Activated CD4-positive, alpha-beta T cell treated with anti-CD3 and anti-CD28 coated beads for 36 hours (primary cell): ENCODE data around the gene IL12RB2. TPM values are rescaled to one million over a fixed set of nuclear protein-coding genes. Genes with fewer than 3 reads are reported as not detected.

ENCODE experiments used
- ATAC-seq: fragments of 200-7000 bp; cut with Tn5 transposase; one replicate; pipeline ENCODE4 v1.10.0; 2021; ENCODE audit warnings: mild to moderate bottlenecking, moderate library complexity
- CTCF ChIA-PET: fragments of 350-600 bp; sonication (Branson Sonifier 250); formaldehyde crosslinking; loops from one replicate; lab custom pipeline; 2021; ENCODE audit warnings: antibody characterized with exemption; lab: Charles Lee
- POLR2A ChIA-PET: fragments of 350-600 bp; sonication (Branson Sonifier 250); formaldehyde crosslinking; loops from one replicate; lab custom pipeline; 2021; ENCODE audit warnings: antibody characterized with exemption, inconsistent platforms; lab: Charles Lee
- DNase-seq: peaks from one replicate; pipeline ENCODE4 v3.0.0-alpha.2; 2020
- H3K27ac Mint-ChIP-seq: one replicate; pipeline ENCODE4 v1.8.0; 2021; ENCODE audit warnings: mixed read lengths
- H3K27me3 Mint-ChIP-seq: one replicate; pipeline ENCODE4 v1.8.0; 2021; ENCODE audit warnings: mixed read lengths
- H3K36me3 Mint-ChIP-seq: one replicate; pipeline ENCODE4 v1.8.0; 2021; ENCODE audit warnings: low read depth, mixed read lengths
- H3K4me1 Mint-ChIP-seq: one replicate; pipeline ENCODE4 v1.8.0; 2021; ENCODE audit warnings: mixed read lengths
- H3K4me3 Mint-ChIP-seq: one replicate; pipeline ENCODE4 v1.8.0; 2021; ENCODE audit warnings: mild to moderate bottlenecking, moderate library complexity, mixed read lengths
- H3K9me3 Mint-ChIP-seq: one replicate; pipeline ENCODE4 v1.8.0; 2021; ENCODE audit warnings: low read depth, mixed read lengths
- intact Hi-C, 2 experiments: fragments of 100-400 bp; cut with DNase I in 1 of 2; cut with micrococcal nuclease in 1 of 2; formaldehyde crosslinking; loops; one replicate each; pipeline versions ENCODE4 v1.14.2 to v1.15.1; 2022 to 2024; cut with DNase I, micrococcal nuclease
- total RNA-seq, 2 experiments: library from RNA; stranded (reverse); gene quantifications; one replicate each; pipeline ENCODE4 v1.2.3, GENCODE V29; 2021

Gene IL12RB2
- total RNA-seq, 2 experiments from 2014 or later = 77.9 to 99.2 TPM

- H3K4me3 Mint-ChIP-seq = no peak overlapping the region
Observed at GRCh38 chr1:67371043-67371442, 63.4 kb downstream of the IL12RB2 start.

GRCh38 chr1:67371681-67372080 is 64.0 kb downstream of the IL12RB2 start:
- no peaks in the 10 kb centered on the region for H3K9me3 Mint-ChIP-seq
- H3K27me3 Mint-ChIP-seq = no peaks in the 10 kb centered on the region
- POLR2A ChIA-PET = no interaction called here
- H3K4me1 Mint-ChIP-seq = no peaks in the 10 kb centered on the region
- ATAC-seq (no peak), DNase-seq (no peak)
- CTCF ChIA-PET = interaction anchor here (0.6 to 0.8 kb wide), 2 partner anchors 31 to 133 kb away, joined by 3 read pairs; no protein-coding TSS in a partner anchor
- H3K27ac Mint-ChIP-seq = no peak overlapping the region
- intact Hi-C loops = no loop called here
- no peak overlapping the region for H3K4me3 Mint-ChIP-seq
- peaks cover 70% of the 10 kb centered on the region for H3K36me3 Mint-ChIP-seq

More at GRCh38 chr1:67371043-67371442, 63.4 kb downstream of the IL12RB2 start:
- ATAC-seq (no peak), DNase-seq (no peak)
- Mint-ChIP-seq H3K9me3 (no peaks in the 10 kb centered on the region), H3K4me1 (no peaks in the 10 kb centered on the region), H3K27me3 (no peaks in the 10 kb centered on the region), H3K36me3 (peaks cover 67% of the 10 kb centered on the region), H3K27ac (no peak overlapping the region)
- CTCF ChIA-PET = no interaction called here
- intact Hi-C loops = no loop called here
- POLR2A ChIA-PET = no interaction called here

GRCh38 chr1:67372136-67372535 is 64.5 kb downstream of the IL12RB2 start:
- Mint-ChIP-seq H3K27ac (peak overlapping the region; percentile 16), H3K27me3 (no peaks in the 10 kb centered on the region), H3K9me3 (no peaks in the 10 kb centered on the region), H3K4me1 (no peaks in the 10 kb centered on the region), H3K36me3 (peaks cover 72% of the 10 kb centered on the region), H3K4me3 (no peak overlapping the region)
- ATAC-seq (no peak), DNase-seq (no peak)
- POLR2A ChIA-PET = no interaction called here
- intact Hi-C loops = no loop called here
- CTCF ChIA-PET = interaction anchor here (0.6 to 1.3 kb wide), 3 partner anchors 31 to 132 kb away, joined by 3 to 5 read pairs (median 3); no protein-coding TSS in a partner anchor

GRCh38 chr1:67372898-67373297 is 65.2 kb downstream of the IL12RB2 start:
- ChIA-PET CTCF (interaction anchor here (1.3 kb wide), 1 partner anchor 128 kb away, joined by 5 read pairs; no protein-coding TSS in a partner anchor), POLR2A (no interaction called here)
- Mint-ChIP-seq H3K27ac (no peak overlapping the region), H3K4me1 (no peaks in the 10 kb centered on the region), H3K4me3 (no peak overlapping the region), H3K27me3 (no peaks in the 10 kb centered on the region), H3K36me3 (peaks cover 73% of the 10 kb centered on the region), H3K9me3 (no peaks in the 10 kb centered on the region)
- intact Hi-C loops = no loop called here
- ATAC-seq (peak; percentile 74), DNase-seq (no peak)

- Mint-ChIP-seq H3K27me3 (no peaks in the 10 kb centered on the region), H3K27ac (peak overlapping the region; percentile 44), H3K9me3 (peaks cover 3% of the 10 kb centered on the region), H3K4me1 (no peaks in the 10 kb centered on the region), H3K4me3 (no peak overlapping the region), H3K36me3 (peaks cover 71% of the 10 kb centered on the region)
- DNase-seq = no peak
- ChIA-PET CTCF (interaction anchor here (1.1 to 1.3 kb wide), 2 partner anchors 162 to 165 kb away, joined by 3 to 5 read pairs; no protein-coding TSS in a partner anchor), POLR2A (no interaction called here)
- ATAC-seq = no peak
- intact Hi-C loops = no loop called here
Observed at GRCh38 chr1:67376381-67376780, 68.7 kb downstream of the IL12RB2 start.

- CTCF ChIA-PET = interaction anchor here (0.6 to 1.3 kb wide), 4 partner anchors 8 to 165 kb away, joined by 3 to 5 read pairs (median 3); no protein-coding TSS in a partner anchor
- ATAC-seq = no peak
- H3K4me1 Mint-ChIP-seq = no peaks in the 10 kb centered on the region
- peaks cover 71% of the 10 kb centered on the region for H3K36me3 Mint-ChIP-seq
- peaks cover 7% of the 10 kb centered on the region for H3K9me3 Mint-ChIP-seq
- H3K27me3 Mint-ChIP-seq = no peaks in the 10 kb centered on the region
- H3K27ac Mint-ChIP-seq = no peak overlapping the region
- intact Hi-C loops = no loop called here
- H3K4me3 Mint-ChIP-seq = no peak overlapping the region
- DNase-seq = no peak
- POLR2A ChIA-PET = interaction anchor here (0.7 kb wide), 1 partner anchor 39 kb away, joined by 3 read pairs; no protein-coding TSS in a partner anchor
Observed at GRCh38 chr1:67377253-67377652, 69.6 kb downstream of the IL12RB2 start.

GRCh38 chr1:67381154-67381553 is 73.5 kb downstream of the IL12RB2 start:
- CTCF ChIA-PET = interaction anchor here (1.3 to 1.7 kb wide), 2 partner anchors 24 to 36 kb away, joined by 3 to 4 read pairs; no protein-coding TSS in a partner anchor
- Mint-ChIP-seq H3K9me3 (peaks cover 30% of the 10 kb centered on the region), H3K36me3 (peaks cover 83% of the 10 kb centered on the region), H3K27me3 (no peaks in the 10 kb centered on the region), H3K4me3 (no peak overlapping the region), H3K4me1 (no peaks in the 10 kb centered on the region), H3K27ac (no peak overlapping the region)
- POLR2A ChIA-PET = no interaction called here
- ATAC-seq (no peak), DNase-seq (no peak)
- intact Hi-C loops = no loop called here

- DNase-seq (no peak), ATAC-seq (no peak)
- H3K9me3 Mint-ChIP-seq = peaks cover 30% of the 10 kb centered on the region
- no peak overlapping the region for H3K27ac Mint-ChIP-seq
- no peaks in the 10 kb centered on the region for H3K27me3 Mint-ChIP-seq
- ChIA-PET CTCF (interaction anchor here (0.7 to 1.7 kb wide), 4 partner anchors 26 to 680 kb away, joined by 3 to 4 read pairs (median 3); no protein-coding TSS in a partner anchor), POLR2A (no interaction called here)
- no peak overlapping the region for H3K4me3 Mint-ChIP-seq
- no peaks in the 10 kb centered on the region for H3K4me1 Mint-ChIP-seq
- H3K36me3 Mint-ChIP-seq = peaks cover 78% of the 10 kb centered on the region
- intact Hi-C loops = no loop called here
Observed at GRCh38 chr1:67382292-67382691, 74.6 kb downstream of the IL12RB2 start.

GRCh38 chr1:67383999-67384638 is 76.4 kb downstream of the IL12RB2 start:
- Mint-ChIP-seq H3K4me3 (no peak overlapping the region), H3K36me3 (peaks cover 77% of the 10 kb centered on the region), H3K27ac (no peak overlapping the region), H3K27me3 (no peaks in the 10 kb centered on the region), H3K9me3 (peaks cover 30% of the 10 kb centered on the region), H3K4me1 (no peaks in the 10 kb centered on the region)
- ChIA-PET POLR2A (no interaction called here), CTCF (interaction anchor here (1.1 kb wide), 1 partner anchor 154 kb away, joined by 3 read pairs; no protein-coding TSS in a partner anchor)
- no peak for ATAC-seq
- DNase-seq = no peak
- intact Hi-C loops = no loop called here

- H3K27me3 Mint-ChIP-seq = no peaks in the 10 kb centered on the region
- no peak overlapping the region for H3K4me3 Mint-ChIP-seq
- H3K9me3 Mint-ChIP-seq = no peaks in the 10 kb centered on the region
- DNase-seq (no peak), ATAC-seq (no peak)
- intact Hi-C loops = no loop called here
- peak overlapping the region; percentile 27 for H3K27ac Mint-ChIP-seq
- ChIA-PET CTCF (no interaction called here), POLR2A (no interaction called here)
- H3K36me3 Mint-ChIP-seq = peaks cover 60% of the 10 kb centered on the region
- peaks cover 8% of the 10 kb centered on the region for H3K4me1 Mint-ChIP-seq
Observed at GRCh38 chr1:67390041-67390887, 82.6 kb downstream of the IL12RB2 start.

- Mint-ChIP-seq H3K4me1 (peaks cover 8% of the 10 kb centered on the region), H3K27me3 (no peaks in the 10 kb centered on the region), H3K9me3 (no peaks in the 10 kb centered on the region), H3K36me3 (peaks cover 66% of the 10 kb centered on the region), H3K4me3 (no peak overlapping the region), H3K27ac (no peak overlapping the region)
- ChIA-PET POLR2A (interaction anchor here (0.6 to 0.7 kb wide), 2 partner anchors 128 to 179 kb away, joined by 3 to 4 read pairs; no protein-coding TSS in a partner anchor), CTCF (interaction anchor here (1.2 kb wide), 1 partner anchor 109 kb away, joined by 5 read pairs; no protein-coding TSS in a partner anchor)
- intact Hi-C loops = no loop called here
- DNase-seq (no peak), ATAC-seq (no peak)
Observed at GRCh38 chr1:67393240-67393639, 85.6 kb downstream of the IL12RB2 start.
